Subcutaneous adipose tissue (tissue), 4 donors: ENCODE measurements around the gene SFXN5. TPM values are rescaled to one million over a fixed set of nuclear protein-coding genes. Genes with fewer than 3 reads are reported as not detected.

Experiments
- CTCF ChIP-seq: fragments of 450-650 bp; IDR thresholded peaks from one replicate; pipeline ENCODE4 v1.5.1; 2016; ENCODE audit warnings: low read depth, mild to moderate bottlenecking, control low read depth, antibody characterized with exemption, moderate library complexity
- total RNA-seq, 4 donors: library from RNA; depleted of rRNA; stranded (reverse); fragments of >200 nt; gene quantifications; one replicate each; pipeline ENCODE4 v1.1.0, GENCODE V29; 2016

SFXN5 gene
- total RNA-seq, 4 donors from 2014 or later: 5.1 to 8.9 (median 7.6) TPM

- no peak for TF ChIP-seq CTCF
Measured at GRCh38 chr2:72946466-72946865, 125.0 kb downstream of the SFXN5 start.

DNA sequence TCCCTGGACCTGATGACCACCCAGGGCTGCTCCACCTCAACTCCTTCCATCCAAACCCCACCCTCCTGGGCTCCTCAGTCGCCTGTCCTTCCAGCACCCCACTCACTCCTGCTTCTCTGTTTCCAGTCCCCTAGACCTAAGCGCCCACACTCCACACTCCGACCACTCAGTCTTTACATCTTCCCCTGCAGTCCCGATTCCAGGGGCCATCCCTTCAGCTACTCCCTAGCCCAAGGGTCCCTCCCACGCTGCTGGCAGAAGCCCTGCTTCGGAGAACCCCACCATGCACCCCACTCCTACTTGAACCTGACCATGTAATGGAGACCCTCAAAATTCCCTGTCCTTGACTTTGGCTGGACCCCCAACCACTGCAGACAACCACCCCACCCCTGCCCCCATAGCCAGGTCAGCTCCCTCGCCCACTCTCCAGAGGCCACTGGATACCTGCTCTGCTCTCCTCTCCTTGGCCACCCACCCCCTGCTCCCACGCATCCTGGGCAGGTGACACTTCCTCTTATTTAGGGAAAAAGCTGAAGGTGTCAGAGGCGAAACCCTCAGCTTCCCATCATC lies 126.0 kb downstream of the SFXN5 start:
- no peak for TF ChIP-seq CTCF

DNA sequence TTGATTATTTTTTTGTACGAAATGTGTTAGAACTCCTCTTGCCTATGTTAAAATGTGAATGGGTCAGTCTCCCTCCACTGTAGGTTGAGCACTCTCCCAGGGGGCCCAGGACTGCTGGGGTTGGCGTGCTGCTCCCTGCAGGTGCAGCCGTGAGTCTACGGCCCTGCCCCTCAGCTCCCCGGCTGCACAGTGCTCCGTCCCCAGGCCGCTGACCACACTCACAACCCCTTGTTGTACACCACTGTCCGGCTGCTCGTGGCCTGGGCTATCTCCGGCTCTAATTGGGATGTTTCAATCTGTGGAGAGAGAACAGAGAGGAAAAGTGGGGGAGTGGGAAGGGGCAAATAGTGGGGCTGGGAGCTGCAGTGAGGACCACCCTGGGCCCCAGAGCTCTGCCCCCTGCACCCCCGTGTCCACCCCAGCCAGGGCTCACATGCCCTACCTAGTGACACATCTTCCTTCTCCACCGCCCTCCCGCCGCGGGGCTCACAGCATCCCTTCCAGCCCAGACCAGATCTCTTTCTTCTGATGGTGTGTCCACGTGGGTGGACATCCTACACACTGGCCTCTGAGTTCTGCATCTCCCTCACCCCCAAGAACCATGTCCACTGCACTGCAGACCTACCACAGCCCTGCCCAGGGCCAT lies 126.6 kb downstream of the SFXN5 start:
- TF ChIP-seq CTCF: no peak

DNA sequence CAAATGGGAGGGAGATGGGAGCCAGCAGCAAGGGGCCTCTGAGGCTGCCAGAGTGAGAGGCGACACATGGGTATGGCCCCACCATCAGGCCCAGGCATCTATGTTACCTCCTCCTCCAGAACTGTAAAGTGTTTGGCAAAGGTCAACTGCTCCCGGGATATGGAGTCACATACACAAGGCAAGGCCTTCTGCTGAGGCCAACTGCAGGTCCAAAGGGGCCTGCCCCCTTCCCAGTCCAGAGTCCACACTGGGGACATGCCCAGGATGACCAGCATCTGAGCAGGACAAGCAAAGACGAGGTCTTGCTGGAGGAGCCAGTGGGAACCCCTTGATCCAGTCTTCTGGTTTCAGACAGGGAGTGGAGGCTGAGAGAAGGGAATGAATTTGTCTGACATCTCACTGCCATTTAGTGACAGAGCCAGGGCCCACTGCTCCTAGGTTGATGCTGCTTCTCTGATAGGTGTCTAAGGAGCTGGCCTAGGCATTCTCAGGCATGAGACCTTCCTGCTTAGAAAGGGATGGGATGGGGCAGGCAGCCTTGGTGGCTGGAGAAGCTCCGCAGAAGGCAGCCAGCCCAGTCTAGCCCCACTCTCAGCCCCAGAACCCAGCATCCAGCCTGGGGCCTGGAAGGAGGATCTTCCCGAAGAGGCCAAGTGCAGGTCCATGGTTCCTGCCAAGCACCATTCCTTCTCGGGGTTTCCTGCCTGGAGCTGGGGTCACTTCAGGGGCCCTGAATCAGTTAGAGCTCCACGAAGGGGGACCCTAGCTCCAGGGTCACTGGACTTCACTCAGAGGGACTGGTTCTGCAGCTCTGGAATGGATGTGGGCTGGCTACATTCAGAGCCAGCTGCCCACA lies 127.7 kb downstream of the SFXN5 start:
- TF ChIP-seq CTCF: no peak

DNA sequence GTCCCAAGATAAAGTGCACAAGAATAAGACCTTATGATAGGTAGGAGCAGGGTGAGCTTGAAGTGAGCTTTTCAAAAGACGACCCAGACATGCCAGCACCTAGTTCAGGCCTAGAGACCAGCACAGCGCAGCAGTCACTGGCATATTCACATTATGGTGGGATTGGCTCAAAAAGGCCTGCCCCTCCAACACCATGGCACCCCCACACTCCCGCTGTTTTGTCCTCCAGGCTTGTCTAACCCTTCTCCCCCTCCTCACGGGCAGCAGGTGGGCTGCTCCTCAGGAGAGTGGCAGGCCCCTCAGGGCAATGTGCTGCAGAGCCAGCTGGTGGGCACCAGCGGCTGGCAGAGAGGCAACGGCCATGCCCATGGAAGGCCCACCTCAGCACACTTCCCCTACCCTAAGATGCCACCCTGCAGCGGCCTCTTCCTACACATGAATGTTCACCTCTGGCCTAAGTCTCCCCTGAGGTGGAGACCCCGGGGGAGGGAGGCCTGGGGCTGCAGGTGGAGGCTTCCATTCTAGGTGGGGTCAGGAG lies 128.6 kb downstream of the SFXN5 start:
- no peak for TF ChIP-seq CTCF

- no peak for TF ChIP-seq CTCF
Measured at GRCh38 chr2:72942293-72942692, 129.2 kb downstream of the SFXN5 start.

GRCh38 chr2:72940786-72941185 lies 130.7 kb downstream of the SFXN5 start:
- TF ChIP-seq CTCF: no peak
